ENCODE results near the gene MRPS12. TPM values are rescaled to one million over a fixed set of nuclear protein-coding genes. Genes with fewer than 3 reads are reported as not detected.

Gene MRPS12
- total and polyA plus RNA-seq, 11 donors: 45.7 to 115 (median 54.4) TPM

DNA sequence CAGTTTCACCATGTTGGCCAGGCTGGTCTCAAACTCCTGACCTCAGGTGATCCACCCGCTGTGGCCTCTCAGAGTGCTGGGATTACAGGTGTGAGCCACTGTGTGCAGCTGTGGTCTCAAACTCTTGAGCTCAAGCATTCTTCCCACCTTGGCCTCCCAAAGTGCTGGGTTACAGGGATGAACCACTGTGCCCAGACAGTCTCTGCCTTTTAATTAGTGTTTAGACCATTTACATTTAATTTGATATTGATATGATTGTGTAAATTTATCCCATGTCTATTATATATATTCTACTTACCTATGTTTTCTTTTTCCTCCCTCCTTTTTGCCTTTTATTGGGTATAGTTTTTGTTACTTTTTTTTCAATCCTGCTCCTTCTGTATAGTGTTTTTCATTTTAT, 29.1 kb upstream of the MRPS12 start:
- no peak overlapping the region for H3K4me3 ChIP-seq
- WGBS, 4 donors: 100% methylated on average over 1 of the region's 1 CpG
- ATAC-seq (no peak), DNase-seq (no peak)
- no peak overlapping the region for H3K27ac ChIP-seq
- H3K27me3 ChIP-seq: no peaks in the 10 kb centered on the region
- peaks cover 0 to 22% (median 15%) of the 10 kb centered on the region in 9 donors for H3K36me3 ChIP-seq
- H3K4me1 ChIP-seq: peaks cover 6 to 36% (median 22%) of the 10 kb centered on the region in 12 donors
- peaks cover 0 to 3% (median 0%) of the 10 kb centered on the region in 12 donors for H3K9me3 ChIP-seq
- intact Hi-C loops (cut with DNase I): loop anchor here in 1 of 10 donors (2.0 kb wide), 1 partner anchor 29 kb away; the partner anchor contains the start of genes MRPS12 and SARS2
- TF ChIP-seq, protein P1, sequence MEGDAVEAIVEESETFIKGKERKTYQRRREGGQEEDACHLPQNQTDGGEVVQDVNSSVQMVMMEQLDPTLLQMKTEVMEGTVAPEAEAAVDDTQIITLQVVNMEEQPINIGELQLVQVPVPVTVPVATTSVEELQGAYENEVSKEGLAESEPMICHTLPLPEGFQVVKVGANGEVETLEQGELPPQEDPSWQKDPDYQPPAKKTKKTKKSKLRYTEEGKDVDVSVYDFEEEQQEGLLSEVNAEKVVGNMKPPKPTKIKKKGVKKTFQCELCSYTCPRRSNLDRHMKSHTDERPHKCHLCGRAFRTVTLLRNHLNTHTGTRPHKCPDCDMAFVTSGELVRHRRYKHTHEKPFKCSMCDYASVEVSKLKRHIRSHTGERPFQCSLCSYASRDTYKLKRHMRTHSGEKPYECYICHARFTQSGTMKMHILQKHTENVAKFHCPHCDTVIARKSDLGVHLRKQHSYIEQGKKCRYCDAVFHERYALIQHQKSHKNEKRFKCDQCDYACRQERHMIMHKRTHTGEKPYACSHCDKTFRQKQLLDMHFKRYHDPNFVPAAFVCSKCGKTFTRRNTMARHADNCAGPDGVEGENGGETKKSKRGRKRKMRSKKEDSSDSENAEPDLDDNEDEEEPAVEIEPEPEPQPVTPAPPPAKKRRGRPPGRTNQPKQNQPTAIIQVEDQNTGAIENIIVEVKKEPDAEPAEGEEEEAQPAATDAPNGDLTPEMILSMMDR (IDR thresholded peaks at IDR 0.05): no peak
- TF ChIP-seq POLR2A (IDR thresholded peaks at IDR 0.05): no peak

DNA sequence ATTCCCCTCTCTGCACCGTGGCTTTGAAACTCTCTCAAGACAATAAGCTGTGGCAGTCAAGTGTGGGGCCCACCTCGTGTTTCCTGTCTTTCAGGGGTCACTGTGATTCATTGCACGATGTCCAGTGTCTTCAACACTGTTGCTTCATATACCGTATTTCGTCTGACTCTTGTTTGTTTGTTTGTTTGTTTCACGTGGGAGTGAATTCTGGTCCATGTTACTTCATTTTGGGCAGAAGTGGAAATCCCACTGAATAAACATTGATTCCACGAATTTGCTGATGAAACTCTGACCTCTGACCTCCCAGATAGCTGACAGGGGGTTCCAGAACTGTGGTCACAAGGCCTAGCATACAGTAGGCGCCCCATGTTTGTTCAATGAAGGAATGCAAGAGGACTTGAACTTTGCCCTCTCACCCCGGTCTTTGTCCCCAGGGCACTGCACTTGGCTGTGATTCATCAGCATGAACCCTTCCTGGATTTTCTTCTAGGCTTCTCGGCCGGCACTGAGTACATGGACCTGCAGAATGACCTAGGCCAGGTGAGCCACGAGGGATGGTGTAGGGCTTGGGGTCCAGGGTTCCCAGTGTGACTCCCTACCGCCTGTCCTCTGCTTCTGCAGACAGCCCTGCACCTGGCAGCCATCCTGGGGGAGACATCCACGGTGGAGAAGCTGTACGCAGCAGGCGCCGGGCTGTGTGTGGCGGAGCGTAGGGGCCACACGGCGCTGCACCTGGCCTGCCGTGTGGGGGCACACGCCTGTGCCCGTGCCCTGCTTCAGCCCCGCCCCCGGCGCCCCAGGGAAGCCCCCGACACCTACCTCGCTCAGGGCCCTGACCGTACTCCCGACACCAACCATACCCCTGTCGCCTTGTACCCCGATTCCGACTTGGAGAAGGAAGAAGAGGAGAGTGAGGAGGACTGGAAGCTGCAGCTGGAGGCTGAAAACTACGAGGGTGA, 25.9 kb upstream of the MRPS12 start:
- intact Hi-C loops (cut with DNase I): no loop called here
- no peak overlapping the region for H3K27ac ChIP-seq
- no peak for TF ChIP-seq POLR2A (IDR thresholded peaks at IDR 0.05)
- TF ChIP-seq, protein P1 (IDR thresholded peaks at IDR 0.05): no peak
- WGBS, 4 donors: 89 to 92% (median 91%) methylated on average over 24 to 35 of the region's 35 CpGs
- H3K9me3 ChIP-seq: peaks cover 0 to 3% (median 0%) of the 10 kb centered on the region in 12 donors
- no peak for DNase-seq
- no peak for ATAC-seq
- H3K4me3 ChIP-seq: no peak overlapping the region
- peaks cover 0 to 17% (median 10%) of the 10 kb centered on the region in 12 donors for H3K4me1 ChIP-seq
- H3K36me3 ChIP-seq: peaks cover 0 to 42% (median 30%) of the 10 kb centered on the region in 9 donors
- no peaks in the 10 kb centered on the region for H3K27me3 ChIP-seq

DNA sequence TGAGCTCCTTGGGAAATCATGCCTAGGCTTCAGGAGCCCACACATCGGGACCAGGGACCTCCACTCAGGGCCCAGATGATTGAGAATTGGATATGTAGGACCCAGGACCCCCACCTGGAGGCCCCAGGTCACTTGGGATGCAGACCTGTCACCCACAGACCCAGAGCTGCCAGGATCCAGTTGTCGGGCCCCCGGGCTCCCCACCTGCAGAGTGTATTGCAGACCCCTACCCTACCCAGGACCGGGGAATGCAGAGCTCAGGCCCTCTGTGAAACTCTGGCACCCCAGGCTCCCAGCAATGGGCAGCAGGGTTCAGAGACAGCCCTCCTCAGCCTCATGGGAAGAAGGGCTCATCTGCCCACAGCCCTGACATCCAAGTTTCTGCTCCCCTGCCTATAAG, 25.1 kb upstream of the MRPS12 start:
- no peak overlapping the region for H3K27ac ChIP-seq
- ATAC-seq: no peak
- peaks cover 0 to 3% (median 0%) of the 10 kb centered on the region in 12 donors for H3K9me3 ChIP-seq
- H3K4me3 ChIP-seq: no peak overlapping the region
- WGBS, 4 donors: 93 to 100% (median 94%) methylated on average over 2 to 4 of the region's 4 CpGs
- peaks cover 0 to 42% (median 30%) of the 10 kb centered on the region in 9 donors for H3K36me3 ChIP-seq
- intact Hi-C loops (cut with DNase I): no loop called here
- peaks cover 0 to 12% (median 7%) of the 10 kb centered on the region in 12 donors for H3K4me1 ChIP-seq
- H3K27me3 ChIP-seq: no peaks in the 10 kb centered on the region
- TF ChIP-seq, protein P1 (IDR thresholded peaks at IDR 0.05): no peak
- no peak for TF ChIP-seq POLR2A (IDR thresholded peaks at IDR 0.05)
- DNase-seq: no peak

DNA sequence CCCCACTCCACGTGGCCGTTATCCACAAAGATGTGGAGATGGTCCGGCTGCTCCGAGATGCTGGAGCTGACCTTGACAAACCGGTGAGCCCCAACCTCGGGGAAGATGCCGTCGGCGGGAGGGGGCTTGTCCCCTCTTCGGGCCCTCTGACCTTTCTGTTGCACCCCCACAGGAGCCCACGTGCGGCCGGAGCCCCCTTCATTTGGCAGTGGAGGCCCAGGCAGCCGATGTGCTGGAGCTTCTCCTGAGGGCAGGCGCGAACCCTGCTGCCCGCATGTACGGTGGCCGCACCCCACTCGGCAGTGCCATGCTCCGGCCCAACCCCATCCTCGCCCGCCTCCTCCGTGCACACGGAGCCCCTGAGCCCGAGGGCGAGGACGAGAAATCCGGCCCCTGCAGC, 23.5 kb upstream of the MRPS12 start:
- intact Hi-C loops (cut with DNase I): no loop called here
- ATAC-seq (no peak), DNase-seq (no peak)
- H3K36me3 ChIP-seq: peaks cover 0 to 42% (median 30%) of the 10 kb centered on the region in 9 donors
- TF ChIP-seq POLR2A (IDR thresholded peaks at IDR 0.05): no peak
- TF ChIP-seq, protein P1 (IDR thresholded peaks at IDR 0.05): no peak
- H3K4me1 ChIP-seq: no peaks in the 10 kb centered on the region
- H3K9me3 ChIP-seq: no peaks in the 10 kb centered on the region
- H3K27me3 ChIP-seq: peaks cover 0 to 15% (median 0%) of the 10 kb centered on the region in 9 donors
- 95 to 96% (median 95%) methylated on average over 29 of the region's 29 CpGs for WGBS, 4 donors
- H3K27ac ChIP-seq: no peak overlapping the region
- no peak overlapping the region for H3K4me3 ChIP-seq
